Measurements from ENCODE around the gene NFE2L3. TPM values are rescaled to one million over a fixed set of nuclear protein-coding genes. Genes with fewer than 3 reads are reported as not detected.

The NFE2L3 gene
- total RNA-seq, 4 donors from 2014 or later: 2.0 to 8.4 (median 5.6) TPM

DNA sequence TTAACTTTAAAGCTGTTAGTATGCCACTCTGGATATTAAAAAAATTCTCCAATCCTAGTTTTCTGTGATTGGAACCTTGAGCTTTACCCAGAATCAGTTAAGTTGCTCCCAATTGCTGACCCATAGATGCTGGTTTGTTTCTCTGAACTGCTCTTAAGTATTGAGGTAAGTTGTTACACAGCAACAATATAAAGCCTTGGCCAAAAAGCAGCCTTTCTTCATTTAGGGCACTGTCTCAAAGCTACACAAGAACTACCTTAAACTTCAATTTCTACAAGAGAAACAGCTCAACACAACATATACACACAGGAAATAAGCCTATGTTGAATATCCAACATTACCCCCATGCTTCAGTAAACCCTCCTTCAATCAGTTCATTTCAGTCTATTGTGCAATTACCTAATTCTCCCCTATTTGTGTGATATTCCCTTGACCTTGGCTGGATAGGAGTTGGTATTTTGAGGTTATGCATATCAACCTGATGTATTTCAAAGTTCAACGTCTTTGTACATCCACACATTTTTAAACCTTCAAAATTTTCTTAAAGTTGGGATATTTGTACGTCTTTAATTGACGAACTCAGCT lies 37.1 kb downstream of the NFE2L3 start:
- WGBS, 2 donors: 81 to 91% methylated on average over 3 of the region's 3 CpGs
- no peak for TF ChIP-seq POLR2A (IDR thresholded peaks at IDR 0.05)
- no peak for TF ChIP-seq CTCF (IDR thresholded peaks at IDR 0.05)
- Histone ChIP-seq H3K27ac (no peak overlapping the region), H3K27me3 (no peaks in the 10 kb centered on the region), H3K4me3 (no peak overlapping the region), H3K4me1 (peaks cover 0 to 31% (median 17%) of the 10 kb centered on the region in 3 donors), H3K9me3 (no peaks in the 10 kb centered on the region), H3K36me3 (peaks cover 18 to 67% (median 37%) of the 10 kb centered on the region in 3 donors)
- intact Hi-C loops (cut with DNase I): no loop called here
- DNase-seq: no peak

GRCh38 chr7:26189697-26190096 lies 37.7 kb downstream of the NFE2L3 start:
- no peak for TF ChIP-seq CTCF (IDR thresholded peaks at IDR 0.05)
- TF ChIP-seq POLR2A (IDR thresholded peaks at IDR 0.05): no peak
- 83 to 85% methylated on average over 3 of the region's 3 CpGs for WGBS, 2 donors
- no peak overlapping the region for H3K4me3 ChIP-seq
- H3K9me3 ChIP-seq: no peaks in the 10 kb centered on the region
- intact Hi-C loops (cut with DNase I): loop anchor here (10.0 kb wide), 1 partner anchor 95 kb away; no protein-coding TSS in a partner anchor
- H3K27me3 ChIP-seq: no peaks in the 10 kb centered on the region
- H3K36me3 ChIP-seq: peaks cover 18 to 74% (median 43%) of the 10 kb centered on the region in 3 donors
- peaks cover 0 to 37% (median 23%) of the 10 kb centered on the region in 3 donors for H3K4me1 ChIP-seq
- no peak for DNase-seq
- H3K27ac ChIP-seq: no peak overlapping the region

- no peaks in the 10 kb centered on the region for H3K27me3 ChIP-seq
- H3K9me3 ChIP-seq: no peaks in the 10 kb centered on the region
- intact Hi-C loops (cut with DNase I): loop anchor here (10.0 kb wide), 1 partner anchor 96 kb away; no protein-coding TSS in a partner anchor
- H3K36me3 ChIP-seq: peaks cover 18 to 81% (median 46%) of the 10 kb centered on the region in 3 donors
- no peak for DNase-seq
- 83 to 100% methylated on average over 1 of the region's 1 CpG for WGBS, 2 donors
- no peak overlapping the region for H3K27ac ChIP-seq
- TF ChIP-seq POLR2A (IDR thresholded peaks at IDR 0.05) (no peak), CTCF (IDR thresholded peaks at IDR 0.05) (no peak)
- H3K4me1 ChIP-seq: peaks cover 0 to 44% (median 28%) of the 10 kb centered on the region in 3 donors
- no peak overlapping the region for H3K4me3 ChIP-seq
Observed at GRCh38 chr7:26190417-26190869, 38.4 kb downstream of the NFE2L3 start.

DNA sequence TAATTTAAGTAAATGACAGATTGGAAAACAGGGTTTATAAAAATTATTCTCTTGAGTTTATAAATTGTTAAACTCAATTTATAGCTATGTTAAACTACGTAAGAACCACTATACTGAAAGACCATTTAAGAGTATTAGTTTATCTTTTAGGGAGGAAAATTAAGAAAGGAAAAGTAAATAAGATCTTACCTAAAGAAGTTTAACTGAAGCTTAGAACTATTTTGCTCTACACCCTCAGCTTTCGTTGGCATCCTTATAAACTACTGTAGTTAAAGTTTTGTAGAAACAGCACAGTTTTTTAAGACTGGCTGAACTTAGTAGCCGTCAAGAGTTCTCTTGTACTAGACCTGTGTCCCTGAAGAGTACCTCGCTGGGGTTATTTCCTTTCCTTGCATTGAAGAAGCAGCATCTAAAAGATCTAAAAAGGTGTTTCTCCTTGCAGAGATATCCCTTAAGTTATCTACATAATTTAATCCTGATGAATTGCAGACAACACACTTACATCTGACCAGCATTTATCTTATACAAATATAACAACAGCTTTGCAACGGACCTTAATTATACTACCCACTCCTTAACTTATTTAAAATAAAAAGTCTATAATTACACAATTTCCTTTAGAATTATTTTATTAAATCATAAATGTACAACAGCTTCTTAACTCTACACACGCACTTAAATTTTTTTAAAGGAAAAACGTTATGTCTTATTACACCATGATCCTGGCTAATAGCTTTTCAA lies 39.4 kb downstream of the NFE2L3 start:
- 69 to 75% methylated on average over 7 of the region's 7 CpGs for WGBS, 2 donors
- no peak for TF ChIP-seq CTCF (IDR thresholded peaks at IDR 0.05)
- no peak for TF ChIP-seq POLR2A (IDR thresholded peaks at IDR 0.05)
- Histone ChIP-seq H3K27ac (no peak overlapping the region), H3K9me3 (no peaks in the 10 kb centered on the region), H3K4me3 (no peak overlapping the region), H3K36me3 (peaks cover 18 to 91% (median 51%) of the 10 kb centered on the region in 3 donors), H3K27me3 (no peaks in the 10 kb centered on the region), H3K4me1 (peaks cover 1 to 54% (median 38%) of the 10 kb centered on the region in 3 donors)
- intact Hi-C loops (cut with DNase I): loop anchor here (10.0 kb wide), 1 partner anchor 97 kb away; no protein-coding TSS in a partner anchor
- no peak for DNase-seq

GRCh38 chr7:26191974-26192479 lies 40.0 kb downstream of the NFE2L3 start:
- Histone ChIP-seq H3K27me3 (no peaks in the 10 kb centered on the region), H3K27ac (no peak overlapping the region), H3K36me3 (peaks cover 18 to 97% (median 57%) of the 10 kb centered on the region in 3 donors), H3K4me3 (no peak overlapping the region), H3K4me1 (peaks cover 8 to 60% (median 44%) of the 10 kb centered on the region in 3 donors), H3K9me3 (no peaks in the 10 kb centered on the region)
- intact Hi-C loops (cut with DNase I): loop anchor here (10.0 kb wide), 1 partner anchor 97 kb away; no protein-coding TSS in a partner anchor
- DNase-seq: no peak
- no peak for TF ChIP-seq POLR2A (IDR thresholded peaks at IDR 0.05)
- WGBS, 2 donors: 70 to 74% methylated on average over 1 of the region's 1 CpG

Measured in esophagus squamous epithelium (tissue), 5 donors.